Measurements from ENCODE around the gene CFAP68. TPM values are rescaled to one million over a fixed set of nuclear protein-coding genes. Genes with fewer than 3 reads are reported as not detected.

Gene CFAP68
- total RNA-seq, 4 donors from 2014 or later, result 12.7 to 28.8 (median 17.7) TPM

- WGBS, 2 donors, result 59 to 70% methylated on average over 1 of the region's 1 CpG
- TF ChIP-seq CTCF (IDR thresholded peaks at IDR 0.05) (no peak), POLR2A (IDR thresholded peaks at IDR 0.05) (no peak)
- no peak for DNase-seq
- no peak overlapping the region for H3K4me3 ChIP-seq
- H3K27me3 ChIP-seq, result no peaks in the 10 kb centered on the region
- peak overlapping the region in 1 of 4 donors; percentile 71 for H3K27ac ChIP-seq
- H3K9me3 ChIP-seq, result no peaks in the 10 kb centered on the region
- no peaks in the 10 kb centered on the region for H3K36me3 ChIP-seq
- H3K4me1 ChIP-seq, result peaks cover 0 to 54% (median 23%) of the 10 kb centered on the region in 3 donors
- intact Hi-C loops (cut with DNase I), result loop anchor here (10.0 kb wide), 1 partner anchor 151 kb away; the partner anchor contains the start of genes SDHD and TIMM8B
Measured at GRCh38 chr11:111933872-111934271, 54.5 kb downstream of the CFAP68 start.

GRCh38 chr11:111934306-111934705, 55.0 kb downstream of the CFAP68 start:
- H3K4me1 ChIP-seq, result peaks cover 0 to 58% (median 27%) of the 10 kb centered on the region in 3 donors
- intact Hi-C loops (cut with DNase I), result loop anchor here (10.0 kb wide), 1 partner anchor 150 kb away; the partner anchor contains the start of genes SDHD and TIMM8B

More at GRCh38 chr11:111934306-111934705, 55.0 kb downstream of the CFAP68 start:
- no peak for DNase-seq
- TF ChIP-seq POLR2A (IDR thresholded peaks at IDR 0.05), result no peak
- no peak for TF ChIP-seq CTCF (IDR thresholded peaks at IDR 0.05)
- Histone ChIP-seq H3K9me3 (no peaks in the 10 kb centered on the region), H3K27me3 (no peaks in the 10 kb centered on the region), H3K27ac (peak overlapping the region in 2 of 4 donors; percentile 57 to 71), H3K4me3 (no peak overlapping the region), H3K36me3 (no peaks in the 10 kb centered on the region)
- 75 to 86% methylated on average over 1 of the region's 1 CpG for WGBS, 2 donors

Small RNAs within 50 kb of the gene (small RNA-seq; reads per million reads assigned to genes)
- gene C11orf52 (0 reads per million in 4 donors), gene GNG5P3 (0 reads per million in 4 donors), gene RNA5SP351 (0 reads per million in 4 donors), gene RPL37AP8 (0 to 0.74 (median 0) reads per million in 4 donors)

Other genes starting within 250 kb of the CFAP68 start
- 10 to 100 TPM; 17.6 to 39.7 (median 27.7) TPM for gene PPP2R1B, start 113.2 kb upstream of the CFAP68 start, total RNA-seq
- gene ALG9, start 8.0 kb upstream of the CFAP68 start, total RNA-seq, result 10 to 100 TPM; 18.7 to 29.4 (median 21.8) TPM
- 1 to 10 TPM; 1.1 to 3.3 (median 2.8) TPM for gene FDXACB1, start 376 bp upstream of the CFAP68 start, total RNA-seq
- 10 to 100 TPM; 22.9 to 85.0 (median 45.2) TPM for gene CRYAB, start 32.2 kb downstream of the CFAP68 start, total RNA-seq
- gene HSPB2, start 33.2 kb downstream of the CFAP68 start, total RNA-seq, result under 1 TPM in 1 of 4 donors, not detected in 3; 0.19 TPM
- gene C11orf52, start 39.4 kb downstream of the CFAP68 start, total RNA-seq, result 10 to 100 TPM in 1 of 4 donors, 1 to 10 TPM in 3; 2.4 to 10.2 (median 3.7) TPM
- 10 to 100 TPM in 2 of 4 donors, 1 to 10 TPM in 2; 2.8 to 26.1 (median 9.2) TPM for gene DIXDC1, start 57.8 kb downstream of the CFAP68 start, total RNA-seq
- 10 to 100 TPM; 28.9 to 56.5 (median 39.4) TPM for gene DLAT, start 145.9 kb downstream of the CFAP68 start, total RNA-seq
- 1 to 10 TPM; 1.7 to 3.3 (median 2.8) TPM for gene PIH1D2, start 194.5 kb downstream of the CFAP68 start, total RNA-seq
- gene NKAPD1, start 194.8 kb downstream of the CFAP68 start, total RNA-seq, result 10 to 100 TPM in 3 of 4 donors, 1 to 10 TPM in 1; 8.2 to 19.4 (median 13.7) TPM
- gene TIMM8B, start 207.2 kb downstream of the CFAP68 start, total RNA-seq, result 10 to 100 TPM; 43.5 to 65.3 (median 62.1) TPM
- 100 to 1,000 TPM in 3 of 4 donors, 10 to 100 TPM in 1; 78.5 to 155 (median 122) TPM for gene SDHD, start 207.3 kb downstream of the CFAP68 start, total RNA-seq

Measured in esophagus squamous epithelium (tissue), 5 donors.